DOHH2 (cell line): ENCODE results near the gene WDFY2.

ENCODE experiments used
- CTCF ChIP-seq: fragments of 200-600 bp; sonication (generic); IDR thresholded peaks from one replicate; pipeline ENCODE4 v1.5.1; 2014; ENCODE audit warnings: antibody characterized with exemption, mild to moderate bottlenecking, low read depth, low read length; ENCODE audit not compliant: poor library complexity, severe bottlenecking
- EZH2phosphoT487 ChIP-seq: fragments of 200-600 bp; sonication (generic); IDR thresholded peaks from 2 replicates; pipeline ENCODE4 v1.6.1; 2017; ENCODE audit warnings: borderline replicate concordance, mild to moderate bottlenecking, antibody characterized with exemption, low read length, moderate library complexity, mixed read lengths

GRCh38 chr13:51550151-51550550 lies 34.1 kb upstream of the WDFY2 start:
- TF ChIP-seq CTCF = no peak
- TF ChIP-seq EZH2phosphoT487 = no peak
